Measurements from ENCODE around the gene EIF5B. TPM values are rescaled to one million over a fixed set of nuclear protein-coding genes. Genes with fewer than 3 reads are reported as not detected.

EIF5B gene
- total RNA-seq, 4 donors from 2014 or later = 28.1 to 53.8 (median 33.9) TPM

GRCh38 chr2:99420031-99420430 lies 82.8 kb downstream of the EIF5B start:
- TF ChIP-seq, protein P1, sequence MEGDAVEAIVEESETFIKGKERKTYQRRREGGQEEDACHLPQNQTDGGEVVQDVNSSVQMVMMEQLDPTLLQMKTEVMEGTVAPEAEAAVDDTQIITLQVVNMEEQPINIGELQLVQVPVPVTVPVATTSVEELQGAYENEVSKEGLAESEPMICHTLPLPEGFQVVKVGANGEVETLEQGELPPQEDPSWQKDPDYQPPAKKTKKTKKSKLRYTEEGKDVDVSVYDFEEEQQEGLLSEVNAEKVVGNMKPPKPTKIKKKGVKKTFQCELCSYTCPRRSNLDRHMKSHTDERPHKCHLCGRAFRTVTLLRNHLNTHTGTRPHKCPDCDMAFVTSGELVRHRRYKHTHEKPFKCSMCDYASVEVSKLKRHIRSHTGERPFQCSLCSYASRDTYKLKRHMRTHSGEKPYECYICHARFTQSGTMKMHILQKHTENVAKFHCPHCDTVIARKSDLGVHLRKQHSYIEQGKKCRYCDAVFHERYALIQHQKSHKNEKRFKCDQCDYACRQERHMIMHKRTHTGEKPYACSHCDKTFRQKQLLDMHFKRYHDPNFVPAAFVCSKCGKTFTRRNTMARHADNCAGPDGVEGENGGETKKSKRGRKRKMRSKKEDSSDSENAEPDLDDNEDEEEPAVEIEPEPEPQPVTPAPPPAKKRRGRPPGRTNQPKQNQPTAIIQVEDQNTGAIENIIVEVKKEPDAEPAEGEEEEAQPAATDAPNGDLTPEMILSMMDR (IDR thresholded peaks at IDR 0.05; ENCODE audit: low read depth) = no peak

DNA sequence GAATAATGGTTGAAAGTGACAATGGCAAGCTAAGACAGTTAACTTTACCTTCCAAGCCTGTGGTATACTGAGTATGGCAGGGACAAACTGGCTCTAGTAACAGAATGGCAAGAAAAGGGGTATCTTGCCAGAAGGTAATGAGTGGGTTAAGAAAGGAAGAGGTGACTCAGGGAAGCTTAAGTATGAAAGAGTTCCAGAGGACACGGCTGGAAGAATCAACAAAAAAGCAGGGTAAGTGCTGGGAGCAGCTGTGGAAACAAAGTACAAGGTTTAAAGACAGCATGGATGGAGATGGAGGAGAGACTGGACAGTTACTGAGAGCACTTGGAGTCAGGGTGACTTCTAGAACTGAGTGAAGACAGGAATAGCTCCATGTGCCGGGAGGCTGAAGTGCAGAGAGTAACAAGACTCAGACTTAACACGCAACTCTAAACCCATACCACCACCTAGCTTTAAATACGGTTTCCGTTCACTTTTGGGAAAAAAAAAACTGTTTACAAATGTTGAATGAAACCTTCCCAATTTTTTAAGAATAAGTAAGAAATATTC lies 83.6 kb downstream of the EIF5B start:
- TF ChIP-seq, protein P1 (IDR thresholded peaks at IDR 0.05; ENCODE audit: low read depth) = no peak

GRCh38 chr2:99421469-99421868 lies 84.3 kb downstream of the EIF5B start:
- TF ChIP-seq, protein P1 (IDR thresholded peaks at IDR 0.05; ENCODE audit: low read depth) = no peak

- TF ChIP-seq, protein P1 (IDR thresholded peaks at IDR 0.05; ENCODE audit: low read depth) = no peak
Observed at GRCh38 chr2:99422599-99422998, 85.4 kb downstream of the EIF5B start.

DNA sequence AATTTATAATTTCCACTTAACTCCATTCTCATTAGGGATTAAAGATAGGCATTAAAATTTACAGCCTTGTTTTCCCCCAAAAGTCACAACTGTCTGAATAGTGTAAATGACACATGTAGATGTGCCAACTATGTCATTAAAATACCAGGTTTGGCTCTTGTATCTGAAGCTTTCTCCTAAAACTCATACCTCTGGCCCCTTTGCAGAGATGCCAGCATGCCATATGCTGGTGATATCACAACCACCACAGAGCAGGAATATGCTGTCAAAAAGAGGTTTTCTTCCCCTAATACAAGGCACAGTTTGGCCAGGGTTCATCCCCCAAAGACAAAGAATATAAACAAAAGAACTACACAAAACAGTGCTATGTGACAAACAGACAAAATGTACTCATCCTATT lies 87.2 kb downstream of the EIF5B start:
- TF ChIP-seq, protein P1 (IDR thresholded peaks at IDR 0.05; ENCODE audit: low read depth) = no peak

DNA sequence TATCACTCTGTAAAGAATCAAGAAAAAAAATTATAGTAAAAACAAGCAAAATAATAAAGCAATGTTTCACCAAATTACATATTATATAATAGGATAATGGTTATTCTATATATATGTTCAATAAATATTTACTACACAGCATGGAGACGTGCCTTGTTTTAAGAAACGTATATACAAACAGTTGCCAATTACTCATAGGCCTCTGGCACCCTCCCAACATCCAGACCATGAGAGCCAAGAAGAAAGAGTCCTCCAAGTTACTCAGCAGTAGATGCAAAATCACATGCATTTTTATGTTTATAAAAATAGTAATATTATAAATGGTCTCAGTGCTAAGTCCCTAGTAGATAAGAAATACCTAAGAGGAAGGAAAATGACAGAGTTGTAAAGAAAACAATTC lies 87.8 kb downstream of the EIF5B start:
- TF ChIP-seq, protein P1 (IDR thresholded peaks at IDR 0.05; ENCODE audit: low read depth) = no peak

DNA sequence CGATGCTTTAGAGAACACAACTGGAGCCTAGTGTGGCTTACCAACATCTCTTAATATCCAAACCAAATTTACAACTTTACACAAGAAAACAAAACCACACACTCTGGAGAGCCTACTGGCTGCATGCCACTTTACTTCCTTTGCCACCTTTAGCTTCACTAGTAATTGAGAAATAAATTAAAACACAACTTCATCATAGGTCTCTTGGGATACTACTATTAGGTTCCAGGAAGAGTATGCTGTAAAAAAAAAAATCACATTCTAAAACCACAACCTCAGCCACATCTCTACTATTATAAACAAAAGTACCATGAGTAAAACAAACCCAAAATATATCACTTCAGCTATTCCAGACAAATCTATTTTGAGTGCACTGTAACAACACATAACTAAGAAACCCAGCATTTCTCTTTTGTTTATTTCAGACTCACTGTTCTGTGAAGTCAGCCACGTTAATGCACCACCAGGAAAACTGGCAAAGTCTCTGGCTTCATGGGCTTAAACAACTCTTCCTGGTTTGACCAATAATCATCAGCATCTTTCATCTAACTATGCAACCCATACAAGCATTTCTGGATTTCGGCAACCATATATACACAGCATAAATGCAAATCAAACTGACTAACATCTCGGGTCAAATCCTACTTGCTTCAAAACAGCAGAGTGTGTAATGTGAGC lies 93.6 kb downstream of the EIF5B start:
- TF ChIP-seq, protein P1 (IDR thresholded peaks at IDR 0.05; ENCODE audit: low read depth) = no peak
